CD4-positive, CD25-positive, alpha-beta regulatory T cell (primary cell): ENCODE results near the gene ADRB1. TPM values are rescaled to one million over a fixed set of nuclear protein-coding genes. Genes with fewer than 3 reads are reported as not detected.

Experiments used
- ATAC-seq, 2 donors: fragments of 150-1000 bp; cut with Tn5 transposase; one replicate each; pipeline ENCODE4 v1.10.0; 2021; ENCODE audit warnings: low read depth in 2 of 2, moderate number of reproducible peaks in 2 of 2, moderate library complexity in 1 of 2
- DNase-seq, 3 donors: peaks; one replicate each; pipeline versions ENCODE4 v3.0.0 to v3.0.0-alpha.2; 2012 to 2022; ENCODE audit warnings: mixed read lengths in 1 of 3
- H3K27ac ChIP-seq: one replicate; pipeline ENCODE4 v1.7.0; 2013; ENCODE audit warnings: mild to moderate bottlenecking, low read length; ENCODE audit not compliant: insufficient read depth, poor library complexity, severe bottlenecking
- H3K27me3 ChIP-seq: one replicate; pipeline ENCODE4 v1.7.0; 2013; ENCODE audit warnings: low read length; ENCODE audit not compliant: control insufficient read depth, insufficient read depth
- H3K36me3 ChIP-seq: one replicate; pipeline ENCODE4 v1.7.0; 2013; ENCODE audit warnings: mild to moderate bottlenecking, low read length, moderate library complexity; ENCODE audit not compliant: control insufficient read depth, insufficient read depth
- H3K4me1 ChIP-seq: 2 replicates; pipeline ENCODE4 v1.7.0; 2013; ENCODE audit warnings: mild to moderate bottlenecking, low read length; ENCODE audit not compliant: insufficient read depth, control insufficient read depth, poor library complexity, severe bottlenecking
- H3K4me3 ChIP-seq: one replicate; pipeline ENCODE4 v1.7.0; 2013; ENCODE audit warnings: low read depth, mild to moderate bottlenecking, low read length, moderate library complexity
- H3K9me3 ChIP-seq, 2 experiments: 1 replicate in 1 of 2; 2 replicates in 1 of 2; pipeline ENCODE4 v1.7.0; 2013; ENCODE audit warnings: low read length in 2 of 2, mild to moderate bottlenecking in 1 of 2, moderate library complexity in 1 of 2; ENCODE audit not compliant: control insufficient read depth in 2 of 2
- H3K27ac Mint-ChIP-seq, 3 donors: one replicate each; pipeline ENCODE4 v1.8.0; 2020 to 2022; ENCODE audit warnings: mild to moderate bottlenecking in 3 of 3, mixed read lengths in 3 of 3, moderate library complexity in 2 of 3
- H3K27me3 Mint-ChIP-seq: one replicate; pipeline ENCODE4 v1.8.0; 2022; ENCODE audit warnings: mild to moderate bottlenecking, mixed read lengths
- H3K36me3 Mint-ChIP-seq: one replicate; pipeline ENCODE4 v1.8.0; 2020; ENCODE audit warnings: mixed read lengths
- H3K4me1 Mint-ChIP-seq, 4 donors: one replicate each; pipeline ENCODE4 v1.8.0; 2020 to 2022; ENCODE audit warnings: mixed read lengths in 4 of 4, mild to moderate bottlenecking in 1 of 4
- H3K4me3 Mint-ChIP-seq, 4 donors: one replicate each; pipeline ENCODE4 v1.8.0; 2020 to 2022; ENCODE audit warnings: mild to moderate bottlenecking in 4 of 4, mixed read lengths in 4 of 4, moderate library complexity in 3 of 4
- H3K9me3 Mint-ChIP-seq, 7 donors: one replicate each; pipeline ENCODE4 v1.8.0; 2020 to 2022; ENCODE audit warnings: mixed read lengths in 7 of 7, mild to moderate bottlenecking in 3 of 7, moderate library complexity in 2 of 7
- polyA plus RNA-seq, 4 donors: library from polyadenylated mRNA; unstranded; fragments of 300-500 nt; fragmentation: Illumina TruSeq; gene quantifications; one replicate each; pipeline ENCODE4 v1.2.3, GENCODE V29; 2021
- total RNA-seq: library from RNA; stranded (reverse); gene quantifications from one replicate; pipeline ENCODE4 v1.2.3, GENCODE V29; 2022

The ADRB1 gene
- total and polyA plus RNA-seq, 5 donors from 2014 or later = 0.17 TPM; not detected in 4

GRCh38 chr10:114061148-114061547, 17.5 kb downstream of the ADRB1 start:
- Histone ChIP-seq H3K36me3 (no peaks in the 10 kb centered on the region), H3K4me1 (no peaks in the 10 kb centered on the region), H3K9me3 (no peaks in the 10 kb centered on the region), H3K27ac (no peak overlapping the region), H3K27me3 (peaks cover 11% of the 10 kb centered on the region), H3K4me3 (no peak overlapping the region)
- H3K9me3 Mint-ChIP-seq = peaks cover 0 to 2% (median 0%) of the 10 kb centered on the region in 7 donors
- ATAC-seq = no peak
- H3K27me3 Mint-ChIP-seq = peaks cover 16% of the 10 kb centered on the region
- DNase-seq = no peak
- H3K4me1 Mint-ChIP-seq = no peaks in the 10 kb centered on the region
- H3K27ac Mint-ChIP-seq = no peak overlapping the region
- no peak overlapping the region for H3K4me3 Mint-ChIP-seq
- H3K36me3 Mint-ChIP-seq = no peaks in the 10 kb centered on the region

- H3K9me3 Mint-ChIP-seq = peaks cover 0 to 2% (median 0%) of the 10 kb centered on the region in 7 donors
- H3K9me3 ChIP-seq = no peaks in the 10 kb centered on the region
- peaks cover 9% of the 10 kb centered on the region for H3K27me3 ChIP-seq
- ATAC-seq (no peak), DNase-seq (no peak)
- peaks cover 16% of the 10 kb centered on the region for H3K27me3 Mint-ChIP-seq
- no peaks in the 10 kb centered on the region for H3K36me3 Mint-ChIP-seq
- H3K4me1 Mint-ChIP-seq = no peaks in the 10 kb centered on the region
- no peak overlapping the region for H3K27ac Mint-ChIP-seq
- H3K4me1 ChIP-seq = no peaks in the 10 kb centered on the region
- no peak overlapping the region for H3K4me3 ChIP-seq
- no peaks in the 10 kb centered on the region for H3K36me3 ChIP-seq
- H3K27ac ChIP-seq = no peak overlapping the region
- H3K4me3 Mint-ChIP-seq = no peak overlapping the region
These were observed 18.1 kb downstream of the ADRB1 start for GRCh38 chr10:114061789-114062188.

GRCh38 chr10:114064151-114065048, 20.7 kb downstream of the ADRB1 start:
- H3K36me3 ChIP-seq = no peaks in the 10 kb centered on the region
- Mint-ChIP-seq H3K9me3 (peaks cover 0 to 2% (median 0%) of the 10 kb centered on the region in 7 donors), H3K27ac (no peak overlapping the region), H3K4me3 (no peak overlapping the region), H3K4me1 (peaks cover 0 to 4% (median 0%) of the 10 kb centered on the region in 4 donors), H3K27me3 (peaks cover 12% of the 10 kb centered on the region), H3K36me3 (no peaks in the 10 kb centered on the region)
- no peak overlapping the region for H3K4me3 ChIP-seq
- DNase-seq (no peak), ATAC-seq (no peak)
- no peak overlapping the region for H3K27ac ChIP-seq
- peaks cover 9% of the 10 kb centered on the region for H3K27me3 ChIP-seq
- H3K9me3 ChIP-seq = no peaks in the 10 kb centered on the region
- H3K4me1 ChIP-seq = no peaks in the 10 kb centered on the region

GRCh38 chr10:114065049-114065435, 21.4 kb downstream of the ADRB1 start:
- H3K4me3 ChIP-seq = no peak overlapping the region

GRCh38 chr10:114068054-114068707, 24.5 kb downstream of the ADRB1 start:
- H3K9me3 ChIP-seq = no peaks in the 10 kb centered on the region
- ATAC-seq (no peak), DNase-seq (no peak)
- H3K27ac Mint-ChIP-seq = no peak overlapping the region
- H3K4me1 ChIP-seq = no peaks in the 10 kb centered on the region
- peaks cover 6% of the 10 kb centered on the region for H3K27me3 ChIP-seq
- H3K36me3 ChIP-seq = no peaks in the 10 kb centered on the region
- H3K27me3 Mint-ChIP-seq = peaks cover 14% of the 10 kb centered on the region
- peaks cover 0 to 4% (median 0%) of the 10 kb centered on the region in 4 donors for H3K4me1 Mint-ChIP-seq
- H3K9me3 Mint-ChIP-seq = no peaks in the 10 kb centered on the region
- H3K4me3 ChIP-seq = no peak overlapping the region
- no peak overlapping the region for H3K4me3 Mint-ChIP-seq
- H3K27ac ChIP-seq = no peak overlapping the region
- no peaks in the 10 kb centered on the region for H3K36me3 Mint-ChIP-seq

More at GRCh38 chr10:114065049-114065435, 21.4 kb downstream of the ADRB1 start:
- H3K27ac Mint-ChIP-seq = no peak overlapping the region
- Histone ChIP-seq H3K27ac (no peak overlapping the region), H3K9me3 (no peaks in the 10 kb centered on the region), H3K27me3 (peaks cover 9% of the 10 kb centered on the region), H3K36me3 (no peaks in the 10 kb centered on the region), H3K4me1 (no peaks in the 10 kb centered on the region)
- peaks cover 12% of the 10 kb centered on the region for H3K27me3 Mint-ChIP-seq
- H3K4me3 Mint-ChIP-seq = no peak overlapping the region
- ATAC-seq (no peak), DNase-seq (no peak)
- no peaks in the 10 kb centered on the region for H3K36me3 Mint-ChIP-seq
- peaks cover 0 to 2% (median 0%) of the 10 kb centered on the region in 7 donors for H3K9me3 Mint-ChIP-seq
- H3K4me1 Mint-ChIP-seq = peaks cover 0 to 4% (median 0%) of the 10 kb centered on the region in 4 donors

GRCh38 chr10:114070710-114071109, 27.0 kb downstream of the ADRB1 start:
- H3K27ac Mint-ChIP-seq = peak overlapping the region in 1 of 3 donors; percentile 2
- H3K36me3 Mint-ChIP-seq = no peaks in the 10 kb centered on the region
- DNase-seq = no peak
- H3K9me3 Mint-ChIP-seq = no peaks in the 10 kb centered on the region
- no peak overlapping the region for H3K4me3 Mint-ChIP-seq
- Histone ChIP-seq H3K27ac (no peak overlapping the region), H3K27me3 (no peaks in the 10 kb centered on the region), H3K4me1 (peaks cover 6% of the 10 kb centered on the region), H3K9me3 (no peaks in the 10 kb centered on the region), H3K4me3 (no peak overlapping the region), H3K36me3 (no peaks in the 10 kb centered on the region)
- no peak for ATAC-seq
- H3K4me1 Mint-ChIP-seq = peaks cover 0 to 11% (median 3%) of the 10 kb centered on the region in 4 donors
- H3K27me3 Mint-ChIP-seq = peaks cover 11% of the 10 kb centered on the region

- no peak overlapping the region for H3K27ac Mint-ChIP-seq
- peaks cover 0 to 11% (median 3%) of the 10 kb centered on the region in 4 donors for H3K4me1 Mint-ChIP-seq
- peaks cover 13% of the 10 kb centered on the region for H3K27me3 Mint-ChIP-seq
These were observed 27.5 kb downstream of the ADRB1 start for GRCh38 chr10:114071178-114071577.

More at GRCh38 chr10:114071178-114071577, 27.5 kb downstream of the ADRB1 start:
- Histone ChIP-seq H3K27me3 (no peaks in the 10 kb centered on the region), H3K4me3 (no peak overlapping the region), H3K9me3 (no peaks in the 10 kb centered on the region), H3K27ac (no peak overlapping the region), H3K36me3 (no peaks in the 10 kb centered on the region), H3K4me1 (peaks cover 6% of the 10 kb centered on the region)
- Mint-ChIP-seq H3K36me3 (no peaks in the 10 kb centered on the region), H3K9me3 (no peaks in the 10 kb centered on the region), H3K4me3 (no peak overlapping the region)
- DNase-seq (no peak), ATAC-seq (no peak)
